SK-N-SH treated with all-trans-retinoic acid at 6 μM for 48 hours (cell line): Measurements from ENCODE around the gene SLC51B.

Source experiments
- ATAC-seq: fragments of 200-7000 bp; cut with Tn5 transposase; 3 replicates; pipeline ENCODE4 v1.9.1; 2020; ENCODE audit warnings: mild to moderate bottlenecking, moderate library complexity
- ARNTL ChIP-seq: fragments of 450-650 bp; formaldehyde crosslinking; IDR thresholded peaks from 2 replicates; pipeline ENCODE4 v1.5.0; 2020; ENCODE audit warnings: low read depth, mild to moderate bottlenecking, moderate library complexity, borderline replicate concordance
- CREB5 ChIP-seq: fragments of 250-450 bp; sonication (Bioruptor Pico); IDR thresholded peaks from 2 replicates; pipeline ENCODE4 v1.5.1; 2020; ENCODE audit warnings: low read depth, mild to moderate bottlenecking, moderate library complexity
- CSDC2 ChIP-seq: fragments of 250-450 bp; sonication (Bioruptor Pico); IDR thresholded peaks from 2 replicates; pipeline ENCODE4 v1.5.0; 2020; ENCODE audit warnings: mild to moderate bottlenecking, moderate library complexity
- CSRNP3 ChIP-seq: fragments of 250-450 bp; sonication (Bioruptor Pico); IDR thresholded peaks from 2 replicates; pipeline ENCODE4 v1.5.1; 2021; ENCODE audit warnings: mild to moderate bottlenecking, moderate library complexity
- ESRRG ChIP-seq: fragments of 250-450 bp; sonication (Bioruptor Pico); IDR thresholded peaks from 2 replicates; pipeline ENCODE4 v1.6.1; 2021; ENCODE audit warnings: mild to moderate bottlenecking
- ISL1 ChIP-seq: fragments of 250-450 bp; sonication (Bioruptor Pico); IDR thresholded peaks from 2 replicates; pipeline ENCODE4 v2.1.2; 2022; ENCODE audit warnings: mild to moderate bottlenecking, moderate library complexity
- OSR1 ChIP-seq: fragments of 250-450 bp; sonication (Bioruptor Pico); IDR thresholded peaks from 2 replicates; pipeline ENCODE4 v1.8.0; 2022; ENCODE audit warnings: moderate library complexity, mild to moderate bottlenecking, inconsistent platforms
- PATZ1 ChIP-seq: fragments of 250-450 bp; sonication (Bioruptor Pico); IDR thresholded peaks from 2 replicates; pipeline ENCODE4 v1.8.0; 2020; ENCODE audit warnings: mild to moderate bottlenecking, moderate library complexity, borderline replicate concordance
- POU6F1 ChIP-seq: fragments of 250-450 bp; sonication (Bioruptor Pico); IDR thresholded peaks from 2 replicates; pipeline ENCODE4 v1.8.0; 2021; ENCODE audit warnings: low read depth, mild to moderate bottlenecking, moderate library complexity, borderline replicate concordance
- PPARA ChIP-seq: fragments of 250-450 bp; sonication (Bioruptor Pico); IDR thresholded peaks from 2 replicates; pipeline ENCODE4 v1.5.0; 2020; ENCODE audit warnings: mild to moderate bottlenecking, borderline replicate concordance
- SNAI2 ChIP-seq: fragments of 250-450 bp; sonication (Bioruptor Pico); IDR thresholded peaks from 2 replicates; pipeline ENCODE4 v1.5.0; 2020; ENCODE audit warnings: mild to moderate bottlenecking, moderate library complexity
- TCF4 ChIP-seq: fragments of 250-450 bp; sonication (Bioruptor Pico); IDR thresholded peaks from 2 replicates; pipeline ENCODE4 v1.8.0; 2021; ENCODE audit warnings: mild to moderate bottlenecking, moderate library complexity, borderline replicate concordance
- TOX ChIP-seq: fragments of 250-450 bp; sonication (Bioruptor Pico); IDR thresholded peaks from 2 replicates; pipeline ENCODE4 v1.8.0; 2021; ENCODE audit warnings: mild to moderate bottlenecking, moderate library complexity, borderline replicate concordance
- ZC3H10 ChIP-seq: fragments of 250-450 bp; sonication (Bioruptor Pico); IDR thresholded peaks from 2 replicates; pipeline ENCODE4 v1.5.1; 2021; ENCODE audit warnings: mild to moderate bottlenecking, moderate library complexity
- ZFP3 ChIP-seq: fragments of 250-450 bp; sonication (Bioruptor Pico); IDR thresholded peaks from 2 replicates; pipeline ENCODE4 v1.5.0; 2020; ENCODE audit warnings: mild to moderate bottlenecking, moderate library complexity
- ZFP30 ChIP-seq: fragments of 450-650 bp; formaldehyde crosslinking; IDR thresholded peaks from 2 replicates; pipeline ENCODE4 v1.5.0; 2022; ENCODE audit warnings: mild to moderate bottlenecking, moderate library complexity
- ZNF565 ChIP-seq: fragments of 450-650 bp; formaldehyde crosslinking; conservative IDR thresholded peaks from 2 replicates; pipeline ENCODE4 v1.5.0; 2020; ENCODE audit warnings: low read depth, mild to moderate bottlenecking, moderate library complexity
- ZNF70 ChIP-seq: fragments of 450-650 bp; formaldehyde crosslinking; IDR thresholded peaks from 2 replicates; pipeline ENCODE4 v1.5.0; 2020; ENCODE audit warnings: mild to moderate bottlenecking, moderate library complexity
- ZNF8 ChIP-seq: fragments of 450-650 bp; formaldehyde crosslinking; IDR thresholded peaks from 2 replicates; pipeline ENCODE4 v1.5.0; 2020; ENCODE audit warnings: mild to moderate bottlenecking, moderate library complexity
- TF ChIP-seq, protein P1 (sequence below): fragments of 250-450 bp; sonication (Bioruptor Pico); IDR thresholded peaks from 2 replicates; pipeline ENCODE4 v1.5.0; 2020; ENCODE audit warnings: mild to moderate bottlenecking, moderate library complexity

The SLC51B gene

GRCh38 chr15:65058394-65059368 is 13.5 kb downstream of the SLC51B start (continued):
- no peak for TF ChIP-seq CSRNP3 (CRISPR knock-in tag)
- no peak for TF ChIP-seq ISL1
- no peak for TF ChIP-seq TCF4 (CRISPR knock-in tag)
- no peak for TF ChIP-seq PATZ1 (CRISPR knock-in tag)
- no peak for TF ChIP-seq SNAI2 (CRISPR knock-in tag)
- no peak for TF ChIP-seq ESRRG (CRISPR knock-in tag)
- no peak for TF ChIP-seq ZNF8 (CRISPR knock-in tag)
- TF ChIP-seq CSDC2 = no peak
- TF ChIP-seq, all 23 proteins: peak for 0

- TF ChIP-seq ESRRG (CRISPR knock-in tag) = no peak
- no peak for TF ChIP-seq ZNF8 (CRISPR knock-in tag)
- no peak for TF ChIP-seq ISL1
- TF ChIP-seq TCF4 (CRISPR knock-in tag) = no peak
- TF ChIP-seq TOX (CRISPR knock-in tag) = no peak
- no peak for TF ChIP-seq ZFP3 (CRISPR knock-in tag)
- TF ChIP-seq ARNTL (CRISPR knock-in tag) = no peak
- no peak for TF ChIP-seq ZNF565 (CRISPR knock-in tag)
- TF ChIP-seq, protein P1, sequence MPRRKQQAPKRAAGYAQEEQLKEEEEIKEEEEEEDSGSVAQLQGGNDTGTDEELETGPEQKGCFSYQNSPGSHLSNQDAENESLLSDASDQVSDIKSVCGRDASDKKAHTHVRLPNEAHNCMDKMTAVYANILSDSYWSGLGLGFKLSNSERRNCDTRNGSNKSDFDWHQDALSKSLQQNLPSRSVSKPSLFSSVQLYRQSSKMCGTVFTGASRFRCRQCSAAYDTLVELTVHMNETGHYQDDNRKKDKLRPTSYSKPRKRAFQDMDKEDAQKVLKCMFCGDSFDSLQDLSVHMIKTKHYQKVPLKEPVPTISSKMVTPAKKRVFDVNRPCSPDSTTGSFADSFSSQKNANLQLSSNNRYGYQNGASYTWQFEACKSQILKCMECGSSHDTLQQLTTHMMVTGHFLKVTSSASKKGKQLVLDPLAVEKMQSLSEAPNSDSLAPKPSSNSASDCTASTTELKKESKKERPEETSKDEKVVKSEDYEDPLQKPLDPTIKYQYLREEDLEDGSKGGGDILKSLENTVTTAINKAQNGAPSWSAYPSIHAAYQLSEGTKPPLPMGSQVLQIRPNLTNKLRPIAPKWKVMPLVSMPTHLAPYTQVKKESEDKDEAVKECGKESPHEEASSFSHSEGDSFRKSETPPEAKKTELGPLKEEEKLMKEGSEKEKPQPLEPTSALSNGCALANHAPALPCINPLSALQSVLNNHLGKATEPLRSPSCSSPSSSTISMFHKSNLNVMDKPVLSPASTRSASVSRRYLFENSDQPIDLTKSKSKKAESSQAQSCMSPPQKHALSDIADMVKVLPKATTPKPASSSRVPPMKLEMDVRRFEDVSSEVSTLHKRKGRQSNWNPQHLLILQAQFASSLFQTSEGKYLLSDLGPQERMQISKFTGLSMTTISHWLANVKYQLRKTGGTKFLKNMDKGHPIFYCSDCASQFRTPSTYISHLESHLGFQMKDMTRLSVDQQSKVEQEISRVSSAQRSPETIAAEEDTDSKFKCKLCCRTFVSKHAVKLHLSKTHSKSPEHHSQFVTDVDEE (CRISPR knock-in tag) = no peak
- no peak for TF ChIP-seq CREB5 (CRISPR knock-in tag)
- no peak for TF ChIP-seq POU6F1
- no peak for TF ChIP-seq ZNF70
- TF ChIP-seq ZFP30 (CRISPR knock-in tag) = no peak
- no peak for TF ChIP-seq ZC3H10 (CRISPR knock-in tag)
- TF ChIP-seq PPARA (CRISPR knock-in tag) = no peak
- TF ChIP-seq, all 23 proteins: peak for 0
- ATAC-seq = no peak
These were observed 14.2 kb downstream of the SLC51B start for GRCh38 chr15:65059369-65059750.

DNA sequence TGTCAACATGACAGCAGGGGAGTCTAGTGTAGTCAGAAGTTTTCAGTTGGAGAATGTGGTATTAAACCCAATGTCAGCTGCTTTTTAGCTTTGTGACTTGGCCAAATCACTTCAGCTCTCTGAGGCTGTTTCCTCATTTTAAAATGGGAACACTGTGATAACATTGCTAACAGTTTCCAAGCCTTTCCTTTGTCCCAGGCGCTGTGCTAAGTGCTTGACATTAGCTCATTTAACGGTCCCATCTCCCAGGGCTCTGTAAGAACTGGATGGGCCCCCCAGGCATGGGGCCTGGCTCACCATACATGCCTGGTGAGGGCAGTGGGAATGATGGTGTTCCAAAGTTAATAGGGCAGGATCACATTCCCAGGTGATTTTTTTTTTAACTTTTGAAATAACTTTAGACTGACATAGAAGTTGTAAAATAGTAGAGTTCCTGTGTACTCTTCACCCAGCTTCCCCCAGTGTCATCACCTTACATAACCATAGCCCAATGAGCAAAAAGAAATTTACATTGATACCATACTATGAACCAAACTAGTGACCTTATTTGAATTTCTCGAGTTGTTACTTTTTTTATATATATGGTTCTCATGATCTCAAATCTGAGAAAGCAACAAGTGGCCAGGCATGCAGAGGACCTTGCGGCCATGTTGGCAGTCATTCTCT is 14.9 kb downstream of the SLC51B start:
- TF ChIP-seq, protein P1 (CRISPR knock-in tag) = no peak
- TF ChIP-seq CREB5 (CRISPR knock-in tag) (no peak), OSR1 (CRISPR knock-in tag) (no peak), TCF4 (CRISPR knock-in tag) (no peak), ZFP30 (CRISPR knock-in tag) (no peak)
- no peak for ATAC-seq
